ENCODE data around the gene CD58. TPM values are rescaled to one million over a fixed set of nuclear protein-coding genes. Genes with fewer than 3 reads are reported as not detected.

CD58 gene
- total RNA-seq, 4 donors from 2014 or later: 23.7 to 33.4 (median 28.0) TPM

DNA sequence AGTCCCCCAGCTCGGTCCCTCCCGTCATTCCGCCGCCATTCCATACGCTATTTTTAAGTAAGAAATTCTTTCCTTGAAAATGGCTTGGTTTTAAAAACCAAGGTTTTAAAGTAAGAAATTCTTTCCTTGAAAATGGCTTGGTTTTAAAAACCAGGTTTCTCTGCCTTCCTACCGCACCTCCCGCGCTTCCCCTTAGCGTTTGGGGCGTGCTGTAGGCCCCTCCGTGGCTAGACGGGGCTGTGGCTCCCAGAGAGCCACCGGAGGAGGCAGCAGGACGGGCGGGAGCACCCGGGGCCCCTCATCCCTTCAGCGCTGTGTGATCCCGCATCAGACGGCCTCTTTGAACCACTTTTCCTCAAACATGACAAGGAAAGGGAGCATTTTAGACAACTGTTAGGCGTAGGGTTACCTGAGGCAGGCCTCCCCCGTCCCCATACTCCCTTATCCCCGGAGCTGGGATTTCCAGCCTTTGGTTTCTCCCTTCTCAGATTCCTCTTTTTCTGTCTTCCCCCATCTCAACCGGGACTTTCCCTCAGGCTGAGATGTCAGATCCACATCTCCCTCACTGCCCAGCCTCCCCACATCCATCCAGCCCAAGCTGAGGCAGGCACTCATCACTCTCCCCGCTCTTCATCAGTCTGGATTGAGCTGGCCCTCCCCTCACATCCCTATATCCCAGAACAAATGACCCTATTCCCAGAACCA lies 541 bp upstream of the CD58 start:
- Histone ChIP-seq H3K27ac (peak overlapping the region; percentile 99), H3K9me3 (no peaks in the 10 kb centered on the region), H3K27me3 (no peaks in the 10 kb centered on the region), H3K36me3 (no peaks in the 10 kb centered on the region), H3K4me1 (peaks cover 38% of the 10 kb centered on the region), H3K4me3 (peak overlapping the region; percentile 99)
- TF ChIP-seq POLR2A (IDR thresholded peaks at IDR 0.05) (no peak), CTCF (IDR thresholded peaks at IDR 0.05) (no peak), EP300 (IDR thresholded peaks at IDR 0.05) (no peak), POLR2AphosphoS5 (IDR thresholded peaks at IDR 0.05) (no peak)
- DNase-seq (ENCODE audit: low spot score in 2 of 2): no peak
- WGBS: 10% methylated on average over 24 of the region's 24 CpGs

- H3K4me3 ChIP-seq: peak overlapping the region; percentile 99
- TF ChIP-seq POLR2A (IDR thresholded peaks at IDR 0.05) (no peak), POLR2AphosphoS5 (IDR thresholded peaks at IDR 0.05) (no peak), CTCF (IDR thresholded peaks at IDR 0.05) (no peak)
- DNase-seq (ENCODE audit: low spot score in 2 of 2): peak in 1 of 2 donors; percentile 83
- no peaks in the 10 kb centered on the region for H3K36me3 ChIP-seq
- WGBS: 25% methylated on average over 22 of the region's 22 CpGs
- H3K9me3 ChIP-seq: no peaks in the 10 kb centered on the region
- peak overlapping the region; percentile 99 for H3K27ac ChIP-seq
- peaks cover 38% of the 10 kb centered on the region for H3K4me1 ChIP-seq
- H3K27me3 ChIP-seq: no peaks in the 10 kb centered on the region
Observed at GRCh38 chr1:116569776-116570357, 959 bp downstream of the CD58 start.

DNA sequence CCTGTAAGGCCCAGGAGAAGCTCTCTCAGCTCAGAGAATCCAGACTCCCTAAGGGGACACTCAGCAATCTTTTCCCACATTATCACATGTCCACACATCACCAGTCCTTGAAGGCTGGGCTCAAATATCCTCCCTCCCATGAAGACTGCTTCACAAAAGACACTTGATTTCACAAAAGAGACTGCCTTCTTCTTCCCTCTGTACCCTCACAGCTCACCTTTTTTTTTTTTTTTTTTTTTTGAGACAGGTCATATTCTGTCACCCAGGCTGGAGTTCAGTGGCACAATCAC lies 1.5 kb downstream of the CD58 start:
- peaks cover 33% of the 10 kb centered on the region for H3K4me1 ChIP-seq
- no peaks in the 10 kb centered on the region for H3K27me3 ChIP-seq
- DNase-seq (ENCODE audit: low spot score in 2 of 2): no peak
- TF ChIP-seq CTCF (IDR thresholded peaks at IDR 0.05) (no peak), POLR2AphosphoS5 (IDR thresholded peaks at IDR 0.05) (no peak), POLR2A (IDR thresholded peaks at IDR 0.05) (no peak), EP300 (IDR thresholded peaks at IDR 0.05) (no peak)
- H3K4me3 ChIP-seq: peak overlapping the region; percentile 99
- no peaks in the 10 kb centered on the region for H3K9me3 ChIP-seq
- H3K36me3 ChIP-seq: no peaks in the 10 kb centered on the region
- no peak overlapping the region for H3K27ac ChIP-seq

- H3K4me3 ChIP-seq: peak overlapping the region; percentile 99
- WGBS: 96% methylated on average over 2 of the region's 2 CpGs
Observed at GRCh38 chr1:116568662-116569380, 2.0 kb downstream of the CD58 start.

GRCh38 chr1:116567790-116568661 lies 2.8 kb downstream of the CD58 start:
- no peak overlapping the region for H3K27ac ChIP-seq
- whole genome bisulfite sequencing: 78% methylated on average over 4 of the region's 4 CpGs

More at GRCh38 chr1:116568662-116569380, 2.0 kb downstream of the CD58 start:
- Histone ChIP-seq H3K27ac (no peak overlapping the region), H3K36me3 (no peaks in the 10 kb centered on the region), H3K9me3 (no peaks in the 10 kb centered on the region), H3K27me3 (no peaks in the 10 kb centered on the region), H3K4me1 (peaks cover 33% of the 10 kb centered on the region)
- no peak for DNase-seq (ENCODE audit: low spot score in 2 of 2)
- TF ChIP-seq POLR2AphosphoS5 (IDR thresholded peaks at IDR 0.05) (no peak), EP300 (IDR thresholded peaks at IDR 0.05) (no peak), POLR2A (IDR thresholded peaks at IDR 0.05) (no peak)

More at GRCh38 chr1:116567790-116568661, 2.8 kb downstream of the CD58 start:
- DNase-seq (ENCODE audit: low spot score in 2 of 2): no peak
- Histone ChIP-seq H3K36me3 (no peaks in the 10 kb centered on the region), H3K9me3 (no peaks in the 10 kb centered on the region), H3K27me3 (no peaks in the 10 kb centered on the region), H3K4me1 (peaks cover 33% of the 10 kb centered on the region), H3K4me3 (no peak overlapping the region)
- no peak for TF ChIP-seq CTCF (IDR thresholded peaks at IDR 0.05)

All from suprapubic skin (tissue), 4 donors.